HEK293T (cell line): ENCODE measurements around the gene ERO1A.

ENCODE experiments used
- BHLHE40 ChIP-seq: fragments of 450-650 bp; IDR thresholded peaks from 2 replicates; pipeline ENCODE4 v1.6.1; 2016; ENCODE audit warnings: mild to moderate bottlenecking, moderate library complexity, borderline replicate concordance
- CTBP1 ChIP-seq: fragments of 450-650 bp; IDR thresholded peaks from 2 replicates; pipeline ENCODE4 v1.6.1; 2016; ENCODE audit warnings: borderline replicate concordance
- ELF4 ChIP-seq: fragments of 450-650 bp; IDR thresholded peaks from 2 replicates; pipeline ENCODE4 v1.6.1; 2017; ENCODE audit warnings: antibody characterized with exemption
- FOXA1 ChIP-seq: fragments of 450-650 bp; IDR thresholded peaks from 2 replicates; pipeline ENCODE4 v1.6.1; 2016; ENCODE audit warnings: mild to moderate bottlenecking
- FOXK2 ChIP-seq: fragments of 450-650 bp; IDR thresholded peaks from 2 replicates; pipeline ENCODE4 v1.6.1; 2016; ENCODE audit warnings: mild to moderate bottlenecking
- FOXM1 ChIP-seq: fragments of 450-650 bp; IDR thresholded peaks from 2 replicates; pipeline ENCODE4 v1.6.1; 2017; ENCODE audit warnings: mild to moderate bottlenecking, borderline replicate concordance
- HDGF ChIP-seq: fragments of 450-650 bp; IDR thresholded peaks from 2 replicates; pipeline ENCODE4 v1.6.1; 2017; ENCODE audit warnings: antibody characterized with exemption, borderline replicate concordance
- L3MBTL2 ChIP-seq: fragments of 450-650 bp; conservative IDR thresholded peaks from 2 replicates; pipeline ENCODE4 v1.6.1; 2016; ENCODE audit warnings: mild to moderate bottlenecking
- LEF1 ChIP-seq: fragments of 450-650 bp; IDR thresholded peaks from 2 replicates; pipeline ENCODE4 v1.6.1; 2017; ENCODE audit warnings: mild to moderate bottlenecking, borderline replicate concordance
- PKNOX1 ChIP-seq: fragments of 450-650 bp; IDR thresholded peaks from 2 replicates; pipeline ENCODE4 v1.6.1; 2016
- SP1 ChIP-seq: fragments of 450-650 bp; IDR thresholded peaks from 2 replicates; pipeline ENCODE4 v1.6.1; 2017
- SUZ12 ChIP-seq: fragments of 450-650 bp; IDR thresholded peaks from 2 replicates; pipeline ENCODE4 v1.6.1; 2016; ENCODE audit warnings: mild to moderate bottlenecking
- TARDBP ChIP-seq: fragments of 450-650 bp; IDR thresholded peaks from 2 replicates; pipeline ENCODE4 v1.6.1; 2016
- ZNF384 ChIP-seq: fragments of 450-650 bp; IDR thresholded peaks from 2 replicates; pipeline ENCODE4 v1.6.1; 2016

- TF ChIP-seq ZNF384 (no peak), FOXA1 (no peak), CTBP1 (no peak), FOXM1 (no peak), FOXK2 (no peak), SUZ12 (no peak), ELF4 (no peak), BHLHE40 (no peak), LEF1 (no peak), SP1 (no peak), TARDBP (no peak), L3MBTL2 (no peak), HDGF (no peak), PKNOX1 (no peak)
Observed at GRCh38 chr14:52641745-52642144, 53.6 kb downstream of the ERO1A start.
